Fibroblast of skin of left quadriceps (primary cell): Measurements from ENCODE around the gene ZNF423.

Experiments
- DNase-seq, 2 experiments: peaks; one replicate each; pipeline ENCODE4 v3.0.0-alpha.2; 2013; ENCODE audit warnings: low read depth in 2 of 2

The ZNF423 gene

GRCh38 chr16:49726155-49726554 is 129.8 kb downstream of the ZNF423 start:
- DNase-seq: no peak

GRCh38 chr16:49725651-49726050 is 130.3 kb downstream of the ZNF423 start:
- DNase-seq: no peak

GRCh38 chr16:49724774-49725173 is 131.1 kb downstream of the ZNF423 start:
- no peak for DNase-seq

GRCh38 chr16:49723310-49723709 is 132.6 kb downstream of the ZNF423 start:
- DNase-seq: no peak

- no peak for DNase-seq
These were observed 135.7 kb downstream of the ZNF423 start for GRCh38 chr16:49720225-49720624.

- no peak for DNase-seq
These were observed 138.2 kb downstream of the ZNF423 start for GRCh38 chr16:49717689-49718088.

GRCh38 chr16:49716339-49716934 is 139.5 kb downstream of the ZNF423 start:
- no peak for DNase-seq

- no peak for DNase-seq
These were observed 142.1 kb downstream of the ZNF423 start for GRCh38 chr16:49713770-49714169.

GRCh38 chr16:49712542-49712941 is 143.4 kb downstream of the ZNF423 start:
- no peak for DNase-seq

GRCh38 chr16:49712106-49712505 is 143.8 kb downstream of the ZNF423 start:
- no peak for DNase-seq

- no peak for DNase-seq
These were observed 146.9 kb downstream of the ZNF423 start for GRCh38 chr16:49709057-49709456.

GRCh38 chr16:49708491-49708890 is 147.4 kb downstream of the ZNF423 start:
- no peak for DNase-seq

GRCh38 chr16:49706620-49707355 is 149.1 kb downstream of the ZNF423 start:
- DNase-seq: no peak

GRCh38 chr16:49704586-49705155 is 151.2 kb downstream of the ZNF423 start:
- DNase-seq: no peak

GRCh38 chr16:49703483-49703882 is 152.4 kb downstream of the ZNF423 start:
- DNase-seq: no peak

- DNase-seq: peak; percentile 53 to 67
These were observed 154.0 kb downstream of the ZNF423 start for GRCh38 chr16:49701789-49702494.

GRCh38 chr16:49701065-49701685 is 154.7 kb downstream of the ZNF423 start:
- DNase-seq: no peak

GRCh38 chr16:49700251-49701064 is 155.5 kb downstream of the ZNF423 start:
- no peak for DNase-seq

GRCh38 chr16:49699841-49700175 is 156.1 kb downstream of the ZNF423 start:
- no peak for DNase-seq

GRCh38 chr16:49698931-49699840 is 156.7 kb downstream of the ZNF423 start:
- no peak for DNase-seq
